22Rv1 (cell line): ENCODE data around the gene VAMP5.

ENCODE experiments used
- H3K27ac ChIP-seq: fragments of 450-650 bp; 2 replicates; pipeline ENCODE4 v1.5.1; 2017
- ZFX ChIP-seq: fragments of 450-650 bp; IDR thresholded peaks from 2 replicates; pipeline ENCODE4 v1.6.1; 2017; ENCODE audit warnings: antibody characterized with exemption, borderline replicate concordance
- TF ChIP-seq, protein P1 (sequence below): fragments of 450-650 bp; IDR thresholded peaks from 2 replicates; pipeline ENCODE4 v1.5.1; 2017; ENCODE audit warnings: mild to moderate bottlenecking

The VAMP5 gene

DNA sequence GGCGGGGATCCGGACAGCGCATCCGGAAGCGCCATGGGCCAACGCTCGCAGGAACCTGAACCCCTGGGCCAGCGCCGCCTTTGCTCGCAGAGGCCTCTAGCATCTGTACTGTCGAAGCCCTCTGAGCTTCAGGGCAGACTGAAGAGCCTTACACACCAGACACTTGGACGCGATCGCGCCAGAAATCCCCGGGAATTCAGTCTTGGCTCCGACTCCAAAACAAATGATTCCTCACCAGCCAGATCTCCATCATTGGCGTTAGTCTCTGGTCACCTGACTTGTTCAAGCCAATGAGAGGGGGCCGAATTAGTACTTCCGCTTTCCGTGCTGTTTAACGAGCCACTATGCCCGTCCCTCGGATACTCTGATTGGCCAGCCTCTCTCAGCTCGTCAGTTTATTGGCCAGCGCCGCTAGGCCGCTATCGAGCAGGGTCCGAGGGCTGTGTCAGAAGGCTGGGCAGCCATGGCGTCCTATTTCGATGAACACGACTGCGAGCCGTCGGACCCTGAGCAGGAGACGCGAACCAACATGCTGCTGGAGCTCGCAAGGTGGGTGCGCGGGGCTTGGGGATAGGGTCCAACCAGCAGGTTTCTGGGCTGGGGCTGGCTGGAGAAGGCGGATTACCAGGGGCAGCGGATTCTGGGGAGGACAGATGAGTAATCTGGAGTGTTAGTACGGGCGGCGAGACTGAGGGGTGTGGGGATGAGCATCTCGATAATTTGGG lies 11.2 kb downstream of the VAMP5 start, which contains the start of gene RNF181:
Gene RNF181, plus strand, starts transcription at position 445 of the 725 bp plus-strand sequence. Its CDS starts 19 bp downstream, at position 464.
- TF ChIP-seq ZFX, result no peak
- TF ChIP-seq, protein P1, sequence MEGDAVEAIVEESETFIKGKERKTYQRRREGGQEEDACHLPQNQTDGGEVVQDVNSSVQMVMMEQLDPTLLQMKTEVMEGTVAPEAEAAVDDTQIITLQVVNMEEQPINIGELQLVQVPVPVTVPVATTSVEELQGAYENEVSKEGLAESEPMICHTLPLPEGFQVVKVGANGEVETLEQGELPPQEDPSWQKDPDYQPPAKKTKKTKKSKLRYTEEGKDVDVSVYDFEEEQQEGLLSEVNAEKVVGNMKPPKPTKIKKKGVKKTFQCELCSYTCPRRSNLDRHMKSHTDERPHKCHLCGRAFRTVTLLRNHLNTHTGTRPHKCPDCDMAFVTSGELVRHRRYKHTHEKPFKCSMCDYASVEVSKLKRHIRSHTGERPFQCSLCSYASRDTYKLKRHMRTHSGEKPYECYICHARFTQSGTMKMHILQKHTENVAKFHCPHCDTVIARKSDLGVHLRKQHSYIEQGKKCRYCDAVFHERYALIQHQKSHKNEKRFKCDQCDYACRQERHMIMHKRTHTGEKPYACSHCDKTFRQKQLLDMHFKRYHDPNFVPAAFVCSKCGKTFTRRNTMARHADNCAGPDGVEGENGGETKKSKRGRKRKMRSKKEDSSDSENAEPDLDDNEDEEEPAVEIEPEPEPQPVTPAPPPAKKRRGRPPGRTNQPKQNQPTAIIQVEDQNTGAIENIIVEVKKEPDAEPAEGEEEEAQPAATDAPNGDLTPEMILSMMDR, result no peak

DNA sequence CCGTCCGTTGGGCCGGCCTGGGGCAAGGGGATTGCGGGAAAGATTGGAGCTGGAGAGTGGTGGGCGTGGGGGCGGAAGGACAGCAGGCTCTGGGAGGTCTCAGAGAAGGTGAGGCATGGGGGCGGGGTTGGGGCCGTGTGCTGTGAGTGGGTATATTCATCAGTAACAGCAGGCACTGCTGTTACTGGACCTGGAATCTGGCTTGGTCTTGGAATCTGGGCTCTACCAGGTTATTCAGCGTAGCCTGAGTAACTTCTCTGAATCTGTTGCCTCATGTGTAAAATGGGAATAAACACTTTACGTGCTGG lies 11.7 kb downstream of the VAMP5 start:
- peak overlapping the region; percentile 86 for H3K27ac ChIP-seq
- no peak for TF ChIP-seq ZFX
- TF ChIP-seq, protein P1, result no peak

More for the DNA sequence above, 11.2 kb downstream of the VAMP5 start, which contains the start of gene RNF181:
- H3K27ac ChIP-seq, result peak within 1 kb of the TSS; percentile 86

DNA sequence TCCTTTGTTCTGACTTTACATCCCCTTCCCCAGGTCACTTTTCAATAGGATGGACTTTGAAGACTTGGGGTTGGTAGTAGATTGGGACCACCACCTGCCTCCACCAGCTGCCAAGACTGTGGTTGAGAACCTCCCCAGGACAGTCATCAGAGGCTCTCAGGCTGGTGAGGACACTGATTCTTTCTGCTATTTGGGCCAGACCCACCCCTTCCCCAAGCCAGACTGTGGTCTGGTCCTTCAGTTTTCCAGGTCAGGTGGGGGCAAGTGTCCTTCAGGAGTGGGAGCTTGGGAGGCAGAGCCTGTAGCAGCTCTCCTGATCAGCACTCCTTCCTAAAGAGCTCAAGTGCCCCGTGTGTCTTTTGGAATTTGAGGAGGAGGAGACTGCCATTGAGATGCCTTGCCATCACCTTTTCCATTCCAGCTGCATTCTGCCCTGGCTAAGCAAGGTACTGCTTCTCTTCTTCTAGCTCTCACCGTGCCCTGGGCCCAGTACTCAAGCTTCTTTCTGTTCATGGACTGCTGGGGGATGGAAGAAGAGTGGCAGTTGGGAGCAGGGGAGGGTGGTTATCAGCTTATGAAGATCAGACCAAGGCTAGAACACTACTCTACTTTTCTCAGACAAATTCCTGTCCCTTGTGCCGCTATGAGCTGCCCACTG lies 12.4 kb downstream of the VAMP5 start:
- H3K27ac ChIP-seq, result no peak overlapping the region
- TF ChIP-seq, protein P1, result no peak
- no peak for TF ChIP-seq ZFX

DNA sequence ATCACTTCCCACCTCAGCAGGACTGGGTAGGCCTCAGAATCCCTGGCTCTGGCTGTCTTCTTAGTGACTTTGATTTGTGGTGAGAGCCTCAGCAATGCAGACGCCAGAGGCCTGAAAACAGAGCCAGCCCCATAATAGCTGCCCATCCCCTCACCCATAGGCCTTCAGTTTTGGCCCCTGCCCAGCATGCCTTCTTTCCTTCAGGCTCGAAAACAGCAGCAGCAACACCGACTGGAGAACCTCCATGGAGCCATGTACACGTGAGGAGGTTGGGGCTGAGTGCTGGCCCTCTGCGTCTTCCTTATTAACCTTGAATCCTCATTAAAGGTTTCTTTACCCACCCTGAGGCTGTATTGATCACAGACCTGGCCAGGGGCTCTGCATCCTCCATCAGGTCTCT lies 13.0 kb downstream of the VAMP5 start:
- no peak for TF ChIP-seq ZFX
- TF ChIP-seq, protein P1, result no peak
- no peak overlapping the region for H3K27ac ChIP-seq

DNA sequence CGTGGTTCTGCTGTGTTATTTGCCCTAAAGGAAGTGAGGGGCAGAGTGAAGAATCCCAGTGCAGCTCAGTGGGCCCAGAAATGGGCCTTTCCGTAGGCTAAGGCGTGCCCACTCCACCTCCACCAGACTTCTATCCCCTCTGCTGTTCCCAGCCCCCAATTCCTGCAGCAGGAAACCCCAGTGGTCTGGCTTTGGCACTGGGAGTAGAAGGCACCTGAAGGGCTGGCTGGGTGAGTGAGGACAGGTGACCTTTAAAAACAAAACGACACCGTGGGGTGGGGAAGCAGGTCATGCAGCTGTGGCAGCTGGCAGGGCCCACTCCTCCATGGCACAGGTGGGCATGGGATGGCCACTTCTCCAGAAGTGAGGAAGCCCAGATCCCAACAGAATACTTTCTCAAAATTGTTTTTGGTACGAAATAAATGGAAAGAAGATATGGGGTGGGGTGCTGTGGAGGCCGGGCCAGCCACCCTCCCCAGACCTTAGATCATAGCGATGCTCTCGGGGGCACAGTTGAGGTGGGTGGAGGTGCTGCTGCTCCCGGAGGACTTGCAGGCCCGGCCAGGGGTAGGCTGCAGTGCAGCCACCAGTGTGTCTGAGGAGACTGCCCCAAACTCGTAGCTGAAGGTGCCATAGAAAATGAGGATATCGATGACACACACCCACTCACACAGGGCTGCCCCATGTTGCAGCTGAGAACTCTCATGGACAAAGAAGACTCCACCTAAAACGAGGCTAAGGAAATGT lies 14.5 kb downstream of the VAMP5 start:
- TF ChIP-seq ZFX, result no peak
- TF ChIP-seq, protein P1, result no peak
- no peak overlapping the region for H3K27ac ChIP-seq

DNA sequence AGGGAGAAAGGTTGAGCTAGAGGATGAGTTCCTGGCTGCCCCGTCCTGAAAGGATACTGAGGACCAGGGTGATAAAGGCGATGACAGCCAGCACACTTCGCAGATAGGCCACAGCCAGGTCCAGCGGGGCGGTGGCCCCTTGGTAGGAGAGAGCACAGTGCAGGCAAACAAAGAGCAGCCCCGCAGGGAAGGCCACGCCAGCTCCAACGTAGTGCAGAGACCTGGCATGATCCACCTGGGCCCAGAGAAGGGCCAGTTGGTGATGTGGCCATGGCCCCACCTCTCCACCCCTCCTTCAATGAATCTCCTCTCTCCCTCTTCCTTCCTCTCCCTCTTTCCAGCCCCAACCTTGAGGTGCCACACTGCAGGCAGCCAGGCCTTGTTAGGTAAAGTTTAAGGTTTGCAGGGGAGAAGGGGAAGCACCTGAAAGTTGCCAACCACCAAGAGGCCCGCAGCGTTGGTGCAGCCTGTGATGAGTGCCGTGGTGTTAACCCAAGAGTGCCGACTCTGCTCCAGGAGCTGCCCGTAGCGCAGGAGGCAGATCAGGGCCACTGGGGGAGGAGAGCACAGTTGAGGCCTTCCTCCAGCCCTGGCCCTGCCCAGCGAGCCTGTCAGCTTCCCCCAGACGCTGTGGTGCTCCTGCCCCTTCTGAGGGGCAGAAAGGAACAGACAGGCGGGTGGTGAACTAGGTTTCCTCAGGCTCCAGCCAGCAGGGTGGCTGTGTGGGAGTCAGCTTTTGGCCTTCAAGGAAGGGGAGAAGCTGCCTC lies 15.4 kb downstream of the VAMP5 start:
- no peak overlapping the region for H3K27ac ChIP-seq
- TF ChIP-seq, protein P1, result no peak
- no peak for TF ChIP-seq ZFX
